ENCODE results near the gene SNX13. TPM values are rescaled to one million over a fixed set of nuclear protein-coding genes. Genes with fewer than 3 reads are reported as not detected.

The SNX13 gene
- total and polyA plus RNA-seq, 9 of the 15 experiments (the other 6 are each of a cell fraction or from before 2014, with no cell fraction given) = 5.6 to 33.2 (median 25.4) TPM

- FAIRE-seq = no peak
- POLR2A ChIA-PET = no interaction called here
- no TSS peak for BruUV-seq (replicated peaks)
These were observed 108.1 kb downstream of the SNX13 start for GRCh38 chr7:17832242-17832641.

More at GRCh38 chr7:17832242-17832641, 108.1 kb downstream of the SNX13 start:
- Histone ChIP-seq H3K9me1 (ENCODE audit: control insufficient read depth, insufficient read depth, low read length) (no peaks in the 10 kb centered on the region), H3K9me3 (replicated peaks; ENCODE audit: control insufficient read depth, insufficient read depth, low read depth, low read length) (no peaks in the 10 kb centered on the region), H3K4me1 (replicated peaks in 1 of 2; ENCODE audit: control insufficient read depth in 2 of 2, insufficient read depth in 2 of 2, low read length in 2 of 2) (no peaks in the 10 kb centered on the region), H3K9ac (ENCODE audit: insufficient read depth in 1 of 2, low read depth in 2 of 2, low read length in 2 of 2) (no peak overlapping the region), H3K27me3 (ENCODE audit: control insufficient read depth in 2 of 2, insufficient read depth in 2 of 2, low read length in 2 of 2) (no peaks in the 10 kb centered on the region), H3K4me3 (no peak overlapping the region), H3K4me2 (ENCODE audit: insufficient read depth, low read length) (no peak overlapping the region), H3K27ac (ENCODE audit: extremely low read depth, low read depth, low read length) (no peak overlapping the region), H3K79me2 (ENCODE audit: control insufficient read depth, insufficient read depth, low read length) (no peaks in the 10 kb centered on the region), H3K36me3 (ENCODE audit: control insufficient read depth, insufficient read depth, low read length) (peaks cover 15% of the 10 kb centered on the region; the same call in 2 of the 3 replicates), H4K20me1 (replicated peaks; ENCODE audit: control insufficient read depth, insufficient read depth, low read length) (no peaks in the 10 kb centered on the region), H2AFZ (ENCODE audit: low read depth, low read length) (no peak overlapping the region)
- WGBS (ENCODE audit: insufficient coverage, low coverage, missing lambda C conversion rate) = 67% methylated on average over 1 of the region's 1 CpG
- TF ChIP-seq ELF1 (tag; IDR thresholded peaks at IDR 0.05) = no peak
- TF ChIP-seq CBFB (CRISPR knock-in tag; IDR thresholded peaks at IDR 0.05) = no peak
- TF ChIP-seq HNRNPL (IDR thresholded peaks at IDR 0.05; ENCODE audit: low read depth, low read length) = no peak
- TF ChIP-seq POLR2G (IDR thresholded peaks at IDR 0.05; ENCODE audit: low read depth, low read length) = no peak
- no peak for TF ChIP-seq ZNF121 (CRISPR knock-in tag; conservative IDR thresholded peaks at IDR 0.05)
- no peak for TF ChIP-seq SRSF9 (IDR thresholded peaks at IDR 0.05; ENCODE audit: borderline replicate concordance, low read depth, low read length)
- TF ChIP-seq, protein P1, sequence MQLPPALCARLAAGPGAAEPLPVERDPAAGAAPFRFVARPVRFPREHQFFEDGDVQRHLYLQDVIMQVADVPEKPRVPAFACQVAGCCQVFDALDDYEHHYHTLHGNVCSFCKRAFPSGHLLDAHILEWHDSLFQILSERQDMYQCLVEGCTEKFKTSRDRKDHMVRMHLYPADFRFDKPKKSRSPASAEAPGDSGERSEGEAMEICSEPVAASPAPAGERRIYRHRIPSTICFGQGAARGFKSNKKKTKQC (CRISPR knock-in tag; IDR thresholded peaks at IDR 0.05) = no peak
- no peak for TF ChIP-seq ZNF277 (CRISPR knock-in tag; IDR thresholded peaks at IDR 0.05; ENCODE audit: borderline replicate concordance)
- no peak for TF ChIP-seq MECOM (CRISPR knock-in tag; IDR thresholded peaks at IDR 0.05)
- TF ChIP-seq STAG1 (CRISPR knock-in tag; IDR thresholded peaks at IDR 0.05; ENCODE audit: borderline replicate concordance) = no peak
- TF ChIP-seq, protein P2, sequence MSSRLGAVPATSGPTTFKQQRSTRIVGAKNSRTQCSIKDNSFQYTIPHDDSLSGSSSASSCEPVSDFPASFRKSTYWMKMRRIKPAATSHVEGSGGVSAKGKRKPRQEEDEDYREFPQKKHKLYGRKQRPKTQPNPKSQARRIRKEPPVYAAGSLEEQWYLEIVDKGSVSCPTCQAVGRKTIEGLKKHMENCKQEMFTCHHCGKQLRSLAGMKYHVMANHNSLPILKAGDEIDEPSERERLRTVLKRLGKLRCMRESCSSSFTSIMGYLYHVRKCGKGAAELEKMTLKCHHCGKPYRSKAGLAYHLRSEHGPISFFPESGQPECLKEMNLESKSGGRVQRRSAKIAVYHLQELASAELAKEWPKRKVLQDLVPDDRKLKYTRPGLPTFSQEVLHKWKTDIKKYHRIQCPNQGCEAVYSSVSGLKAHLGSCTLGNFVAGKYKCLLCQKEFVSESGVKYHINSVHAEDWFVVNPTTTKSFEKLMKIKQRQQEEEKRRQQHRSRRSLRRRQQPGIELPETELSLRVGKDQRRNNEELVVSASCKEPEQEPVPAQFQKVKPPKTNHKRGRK (tag; IDR thresholded peaks at IDR 0.05) = no peak
- no peak for TF ChIP-seq U2AF1 (optimal IDR thresholded peaks at IDR 0.05; ENCODE audit: low read depth, low read length)
- no peak for TF ChIP-seq NR2F6 (CRISPR knock-in tag; IDR thresholded peaks at IDR 0.05)
- no peak for TF ChIP-seq FUS (optimal IDR thresholded peaks at IDR 0.05; ENCODE audit: low read depth, low read length)
- CTCF ChIA-PET (ENCODE audit: low intra/inter-chr PET ratio) = no interaction called here
- no peak for DNase-seq (ENCODE audit: extremely low read depth in 1 of 4, low spot score in 3 of 4)
- no peak for ATAC-seq
- in situ Hi-C loops (cut with MboI) = no loop called here
- intact Hi-C loops (cut with micrococcal nuclease) = no loop called here

All from K562 (cell line).